HuH-7.5 (cell line): Measurements from ENCODE around the gene ABLIM1.

Experiments used
- DNase-seq: peaks from one replicate; pipeline ENCODE4 v3.0.0; 2011; ENCODE audit warnings: low spot score

Gene ABLIM1

DNA sequence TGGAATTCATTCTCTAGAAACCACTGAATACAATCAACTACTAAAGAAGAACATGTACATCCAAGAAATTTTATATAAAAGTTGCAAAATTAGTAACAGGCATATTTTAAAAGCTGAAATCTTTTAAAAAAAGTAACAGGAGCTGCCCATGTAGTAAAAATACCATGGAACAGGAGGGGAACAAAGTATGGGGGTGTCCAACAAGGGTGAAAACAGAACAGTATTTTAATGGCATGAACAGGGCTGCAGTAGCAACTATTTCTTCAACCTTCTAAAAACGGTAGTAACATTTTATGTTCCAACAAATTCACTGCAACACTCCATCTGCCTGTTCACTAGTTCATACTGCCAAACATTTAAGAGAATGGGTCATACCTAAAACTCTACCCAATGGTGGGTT lies 77.0 kb downstream of the ABLIM1 start:
- no peak for DNase-seq

GRCh38 chr10:114577133-114577532 lies 80.9 kb downstream of the ABLIM1 start:
- no peak for DNase-seq

GRCh38 chr10:114576716-114577115 lies 81.4 kb downstream of the ABLIM1 start:
- no peak for DNase-seq

- DNase-seq, result no peak
These were observed 82.0 kb downstream of the ABLIM1 start for GRCh38 chr10:114576132-114576487.

GRCh38 chr10:114575417-114576131 lies 82.5 kb downstream of the ABLIM1 start:
- no peak for DNase-seq

DNA sequence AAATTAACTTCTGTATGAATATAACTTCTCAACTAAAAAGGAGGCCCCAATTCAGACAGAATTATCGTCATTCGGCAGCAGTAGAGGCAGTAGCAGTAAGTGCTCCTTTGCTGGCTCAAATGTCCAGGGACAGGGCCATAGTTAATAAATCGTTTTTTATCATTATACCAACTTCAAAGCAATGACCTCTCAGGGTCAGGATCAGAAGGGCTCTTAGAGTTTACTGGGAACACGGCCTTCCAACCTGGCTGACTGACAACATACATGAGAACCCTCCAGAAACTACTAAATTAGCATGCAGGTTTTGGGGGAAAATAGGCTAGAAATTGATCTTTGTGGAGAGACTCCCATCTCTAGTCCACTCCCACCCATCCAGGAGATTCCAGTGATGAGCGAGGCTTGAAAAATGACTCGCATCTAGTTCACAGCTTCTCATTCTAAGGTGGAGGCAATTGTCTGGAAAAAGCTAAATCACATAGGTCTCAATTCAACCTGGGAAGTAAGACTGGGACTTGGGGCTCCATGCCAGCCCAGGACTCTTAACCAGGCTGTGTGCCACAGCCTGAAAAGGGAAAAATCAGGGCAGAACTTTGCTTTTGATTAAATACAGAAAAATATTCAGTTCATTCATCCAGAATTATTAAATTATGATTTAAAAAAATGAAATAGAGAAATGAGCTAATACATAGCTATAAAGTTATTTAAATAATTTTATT lies 84.6 kb downstream of the ABLIM1 start:
- no peak for DNase-seq

- DNase-seq, result no peak
These were observed 86.6 kb downstream of the ABLIM1 start for GRCh38 chr10:114571316-114571999.

DNA sequence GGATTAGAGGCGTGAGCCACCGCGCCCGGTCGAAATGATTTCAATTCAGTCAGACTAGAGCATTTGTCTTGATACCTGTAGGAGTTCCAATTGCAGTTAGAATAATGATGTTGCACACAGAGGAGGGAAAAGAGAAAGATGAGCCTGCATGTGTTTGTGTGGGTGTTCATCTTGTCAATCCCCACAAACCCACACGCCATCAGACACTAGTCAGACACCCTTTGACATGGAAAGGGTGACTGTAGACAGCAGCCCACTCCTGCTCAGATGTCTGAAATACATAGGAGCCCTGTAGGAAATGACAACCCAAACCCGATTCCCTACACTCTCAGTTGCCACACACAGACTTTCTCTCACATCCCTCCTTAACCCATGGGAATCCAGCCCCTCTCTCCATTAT lies 92.0 kb downstream of the ABLIM1 start:
- no peak for DNase-seq

DNA sequence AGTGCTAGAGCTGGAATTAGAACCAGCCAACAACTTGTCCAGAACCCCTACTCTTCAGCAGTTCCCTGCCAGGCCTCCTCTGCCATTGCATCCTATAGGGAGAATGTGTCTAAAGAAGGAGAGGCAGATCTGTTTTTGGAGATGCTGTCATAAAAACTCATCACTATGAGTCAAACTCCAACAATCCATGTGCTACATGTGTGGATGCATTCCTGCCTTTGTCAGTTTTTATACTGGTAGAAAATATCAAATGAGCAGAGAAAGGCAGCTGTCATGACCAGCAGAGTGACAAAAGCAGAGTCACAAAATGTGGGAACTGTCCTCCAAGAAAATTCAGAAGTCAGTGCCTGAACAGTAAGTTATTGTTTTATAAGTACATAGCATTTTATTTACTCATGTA lies 93.0 kb downstream of the ABLIM1 start:
- no peak for DNase-seq

- no peak for DNase-seq
These were observed 97.0 kb downstream of the ABLIM1 start for GRCh38 chr10:114561008-114561523.

GRCh38 chr10:114560144-114560543 lies 97.9 kb downstream of the ABLIM1 start:
- no peak for DNase-seq

DNA sequence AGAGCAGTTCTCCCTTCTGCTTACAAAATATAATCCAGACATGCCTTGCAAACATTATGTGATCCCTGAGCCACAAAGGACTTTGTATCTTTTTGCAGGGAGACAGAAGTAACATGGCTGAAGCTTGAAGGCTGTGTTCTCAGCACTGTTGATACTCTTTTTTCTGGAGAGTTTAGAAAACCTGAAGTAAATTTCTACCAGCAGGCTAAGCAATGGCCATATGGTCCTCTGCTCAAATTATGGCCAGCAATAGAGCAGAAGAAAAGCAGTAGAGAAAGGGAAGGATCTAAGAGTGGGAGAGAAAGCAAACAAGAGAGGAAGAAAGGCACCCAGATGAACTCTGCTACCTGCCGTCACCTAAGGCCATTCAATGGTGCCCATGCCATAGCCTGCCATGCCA lies 98.4 kb downstream of the ABLIM1 start:
- no peak for DNase-seq

DNA sequence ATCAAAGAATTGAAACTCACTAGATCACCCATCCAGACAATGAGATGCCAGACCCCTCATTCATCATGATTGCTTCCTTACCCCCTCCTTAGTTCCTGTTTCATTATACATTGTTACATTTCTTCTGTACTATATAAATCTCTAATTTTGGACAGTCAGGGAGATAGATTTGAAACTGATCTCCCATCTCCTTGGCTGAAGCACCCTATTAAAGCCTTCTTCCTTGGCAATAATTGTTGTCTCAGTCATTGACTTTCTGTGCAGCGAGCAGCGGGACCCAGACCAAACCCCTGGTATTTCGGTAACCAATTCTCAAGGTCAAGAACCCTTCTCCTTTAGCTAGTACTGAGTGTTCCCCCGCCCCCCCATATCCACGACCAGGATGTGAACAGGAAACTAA lies 100.2 kb downstream of the ABLIM1 start:
- no peak for DNase-seq

DNA sequence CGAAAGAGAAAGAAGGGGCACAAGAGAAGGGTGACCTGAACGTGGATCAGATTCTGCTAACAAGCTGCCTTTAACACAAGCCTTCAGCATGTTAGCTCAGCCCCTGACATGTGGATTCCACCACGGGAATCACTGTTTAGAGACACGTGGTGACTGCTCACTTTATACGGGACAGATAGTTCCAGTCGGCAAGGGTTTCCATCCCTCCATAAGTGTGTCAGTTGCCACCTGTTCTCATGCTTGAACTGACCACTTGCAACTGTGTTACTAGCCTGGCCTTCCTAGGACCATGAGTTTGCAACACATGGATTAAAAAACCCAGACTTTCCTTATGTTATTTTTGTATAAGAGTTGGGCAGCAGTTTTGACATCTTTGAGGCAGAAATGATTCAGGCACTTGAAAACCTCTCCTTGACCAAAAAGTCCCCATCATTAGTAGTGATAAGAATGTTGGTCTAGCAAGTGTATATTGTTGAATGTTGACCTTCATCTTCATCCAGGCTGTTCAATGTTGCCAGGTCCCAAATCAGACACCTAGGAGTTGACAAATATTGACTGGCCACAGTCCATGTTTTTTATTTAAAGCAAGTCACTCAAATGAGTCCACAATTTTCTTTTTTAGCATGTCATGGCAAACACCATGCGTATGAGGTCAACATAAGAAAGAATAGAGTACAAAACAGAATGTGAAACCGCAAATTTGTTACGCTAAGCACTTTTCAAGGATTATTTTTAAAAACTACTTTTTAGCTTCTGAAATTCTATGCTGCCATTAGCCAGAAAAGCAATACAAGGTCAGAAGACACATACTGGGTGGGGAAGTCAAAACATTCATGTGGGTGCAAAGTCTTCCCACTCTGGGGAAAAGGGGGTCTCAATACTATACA lies 101.6 kb downstream of the ABLIM1 start:
- no peak for DNase-seq

GRCh38 chr10:114553436-114553835 lies 104.6 kb downstream of the ABLIM1 start:
- DNase-seq, result no peak

- no peak for DNase-seq
These were observed 106.0 kb downstream of the ABLIM1 start for GRCh38 chr10:114552050-114552449.

DNA sequence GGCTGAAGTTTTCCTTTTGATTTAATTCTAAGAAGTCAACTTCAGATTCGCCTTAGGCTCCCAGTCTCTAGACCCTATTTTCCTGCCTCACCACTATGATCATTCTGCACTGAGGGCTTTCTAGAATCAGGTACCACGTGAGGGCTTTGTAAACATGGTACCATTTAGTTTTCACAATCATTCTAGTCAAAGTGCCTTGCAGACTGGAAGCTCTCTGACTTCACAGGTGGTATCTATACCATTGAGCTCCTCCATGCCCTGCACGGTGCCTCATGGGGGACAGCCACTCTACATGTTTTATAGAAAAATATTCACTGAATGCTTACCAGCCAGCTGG lies 106.5 kb downstream of the ABLIM1 start:
- DNase-seq, result no peak

- no peak for DNase-seq
These were observed 107.1 kb downstream of the ABLIM1 start for GRCh38 chr10:114550756-114551635.

DNA sequence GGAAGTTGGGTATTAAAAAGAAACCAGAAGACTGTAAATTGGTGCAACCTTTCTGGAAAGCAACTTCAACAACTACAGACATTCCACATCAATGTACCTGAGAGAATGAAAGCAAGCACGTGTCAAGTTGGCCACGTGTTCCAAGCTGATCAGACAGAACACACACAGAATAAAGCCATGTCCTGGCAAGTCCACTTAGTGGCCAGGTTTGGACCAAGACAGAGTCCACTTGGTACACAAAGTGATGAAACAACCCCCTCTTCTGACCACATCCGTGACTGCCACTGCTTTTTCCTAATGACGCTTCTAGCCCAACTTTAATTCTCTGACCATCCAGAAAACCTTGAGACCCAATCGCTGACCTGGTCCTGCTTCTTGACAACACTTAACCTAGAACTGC lies 109.4 kb downstream of the ABLIM1 start:
- DNase-seq, result no peak

DNA sequence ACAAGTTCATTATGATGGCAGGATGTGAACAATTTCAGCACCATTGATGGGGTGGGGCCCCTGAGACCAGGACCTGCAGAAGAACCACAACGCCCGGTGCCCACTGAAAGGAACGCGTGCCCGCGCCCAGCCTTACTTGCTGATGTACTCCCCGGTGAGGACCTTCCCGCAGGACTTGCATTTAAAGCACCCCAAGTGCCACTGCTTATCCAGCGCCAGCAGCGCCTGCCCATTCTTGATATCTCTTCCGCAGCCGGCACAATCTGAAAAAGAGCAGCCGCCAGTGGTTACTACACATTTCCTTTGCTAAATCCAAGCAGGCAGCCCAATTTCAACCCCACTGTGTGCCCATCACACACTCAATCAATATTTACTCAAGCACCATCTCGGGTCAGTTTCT lies 110.6 kb downstream of the ABLIM1 start:
- no peak for DNase-seq

- DNase-seq, result no peak
These were observed 111.0 kb downstream of the ABLIM1 start for GRCh38 chr10:114547056-114547455.
